HG03565 (cell line): ENCODE data around the gene DISP1.

Experiments used
- ATAC-seq: cut with Tn5 transposase; IDR thresholded peaks from one replicate; pipeline ENCODE4 v1.9.1; 2021; ENCODE audit warnings: mild to moderate bottlenecking, moderate library complexity; ENCODE audit not compliant: unreplicated experiment

DISP1 gene

GRCh38 chr1:222814536-222815439 lies at the start of gene DISP1:
DISP1 (plus strand) TSS chr1:222815039; CDS start chr1:222942824, 127,785 bp downstream.
- ATAC-seq: peak; percentile 70

DNA sequence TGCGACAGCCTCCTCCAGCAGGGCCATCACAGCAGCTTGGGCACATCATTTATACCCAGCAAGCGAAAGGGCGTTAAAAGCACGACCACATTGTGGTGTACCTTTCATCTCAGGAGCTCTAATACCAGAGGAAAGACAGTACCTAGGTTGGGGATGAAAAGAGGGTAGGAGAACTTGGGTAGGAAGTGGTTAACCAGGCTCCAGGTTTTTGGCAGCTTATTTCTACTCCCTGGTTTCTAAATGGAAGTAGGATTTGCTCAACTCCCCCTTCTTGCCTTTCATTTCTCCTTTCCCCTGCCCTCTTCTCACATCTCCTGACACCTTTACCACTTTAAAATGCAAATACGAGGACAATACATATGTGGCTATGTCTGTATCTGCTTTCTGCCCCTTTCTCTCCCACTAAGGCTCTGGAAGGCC lies 47.7 kb upstream of the DISP1 start:
- no peak for ATAC-seq

GRCh38 chr1:222768592-222768991 lies 46.2 kb upstream of the DISP1 start:
- ATAC-seq: no peak

- no peak for ATAC-seq
These were observed 45.7 kb upstream of the DISP1 start for GRCh38 chr1:222769181-222769580.

DNA sequence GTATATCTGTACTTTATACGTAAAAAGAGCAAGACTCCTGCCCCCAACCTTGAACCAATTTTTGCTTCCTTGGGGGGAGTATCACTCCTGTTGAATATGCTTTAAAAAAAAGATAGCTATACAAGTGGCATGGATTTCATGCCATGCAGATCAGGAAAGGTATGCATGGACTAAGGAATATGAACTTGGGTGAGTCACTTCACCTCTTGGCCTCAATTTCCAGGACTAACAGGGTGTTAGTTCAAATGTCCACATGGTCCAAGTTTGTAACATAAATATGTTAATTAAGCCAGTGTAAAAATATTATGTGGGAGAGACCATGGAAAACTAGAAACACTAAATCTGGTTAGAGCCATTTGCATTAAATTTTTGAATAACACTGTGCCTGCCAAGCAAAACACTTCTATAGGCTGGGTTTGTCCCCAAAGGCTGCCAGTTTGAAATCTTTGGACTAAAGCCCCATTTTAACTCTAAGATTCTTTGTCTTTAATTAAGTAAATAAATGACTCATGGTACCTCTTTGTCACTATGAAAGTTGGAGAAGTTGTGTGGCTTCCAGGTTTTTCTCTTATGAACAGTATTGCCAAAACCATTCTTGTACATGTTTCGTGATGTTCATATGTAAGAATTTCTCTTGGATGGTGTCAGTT lies 44.7 kb upstream of the DISP1 start:
- ATAC-seq: no peak

DNA sequence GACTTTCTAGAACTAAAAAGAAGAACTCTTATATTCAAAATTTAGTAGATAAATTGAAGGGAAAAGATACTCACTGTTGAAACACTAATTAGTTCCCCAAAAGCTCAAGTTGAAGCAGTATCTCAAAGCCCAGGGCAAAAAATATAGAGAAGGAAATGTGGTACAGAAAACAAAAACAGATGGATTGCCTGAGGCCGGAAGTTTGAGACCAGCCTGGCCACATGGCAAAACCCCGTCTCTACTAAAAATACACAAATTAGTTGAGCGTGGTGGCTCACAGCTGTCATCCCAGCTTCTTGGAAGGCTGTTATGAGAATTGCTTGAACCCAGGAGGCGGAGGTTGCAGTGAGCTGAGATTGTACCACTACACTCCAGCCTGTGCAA lies 41.9 kb upstream of the DISP1 start:
- peak; percentile 83 for ATAC-seq

DNA sequence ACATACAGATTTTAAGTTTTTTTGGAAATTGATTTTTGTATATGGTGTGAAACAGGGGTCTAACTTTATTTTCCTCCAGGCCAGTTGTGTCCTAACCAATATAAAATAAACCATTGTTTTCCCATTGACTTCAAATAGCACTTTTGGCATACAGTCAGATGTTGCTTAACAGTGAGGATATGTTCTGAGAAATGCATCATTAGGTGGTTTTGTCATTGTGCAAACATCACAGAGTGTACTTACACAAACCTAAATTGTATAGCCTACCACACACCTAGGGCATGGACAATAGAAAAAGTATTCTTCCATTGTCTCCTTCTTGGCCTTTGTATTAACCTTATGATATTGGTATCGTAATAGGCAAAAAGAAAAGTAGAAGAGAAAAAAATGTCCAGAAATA lies 37.4 kb upstream of the DISP1 start:
- ATAC-seq: no peak

DNA sequence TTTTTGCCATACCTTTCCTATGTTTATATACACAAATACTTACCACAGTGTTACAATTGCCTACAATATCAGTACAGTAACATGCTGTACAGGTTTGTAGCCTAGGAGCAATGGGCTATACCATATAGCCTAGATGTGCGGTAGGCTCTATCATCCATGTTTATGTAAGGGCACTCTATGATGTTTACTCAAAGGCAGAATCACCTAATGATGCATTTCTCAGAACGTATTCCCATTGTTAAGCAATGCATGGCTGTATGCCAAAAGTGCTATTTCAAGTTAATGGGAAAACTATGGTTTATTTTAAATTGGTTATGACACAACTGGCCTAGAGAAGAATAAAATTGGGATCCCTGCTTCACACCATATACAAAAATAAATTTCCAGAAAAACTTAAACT lies 36.9 kb upstream of the DISP1 start:
- no peak for ATAC-seq

DNA sequence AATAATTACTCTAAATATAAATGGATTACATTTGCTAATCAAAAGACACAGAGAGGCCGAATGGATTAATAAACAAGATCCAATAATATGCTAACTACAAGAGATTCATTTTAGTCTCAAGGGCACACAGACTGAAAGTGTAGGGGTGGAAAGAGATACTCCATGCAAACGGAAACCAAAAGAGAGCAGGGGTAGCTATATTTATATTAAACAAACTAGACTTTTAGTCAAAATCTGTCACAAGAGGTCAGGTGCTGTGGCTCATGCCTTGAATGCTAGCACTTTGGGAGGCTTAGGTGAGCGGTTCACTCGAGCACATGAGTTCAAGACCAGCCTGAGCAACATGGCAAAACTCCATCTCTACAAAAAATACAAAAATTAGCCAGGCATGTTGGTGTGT lies 33.6 kb upstream of the DISP1 start:
- no peak for ATAC-seq

- no peak for ATAC-seq
These were observed 31.8 kb upstream of the DISP1 start for GRCh38 chr1:222783051-222783450.

DNA sequence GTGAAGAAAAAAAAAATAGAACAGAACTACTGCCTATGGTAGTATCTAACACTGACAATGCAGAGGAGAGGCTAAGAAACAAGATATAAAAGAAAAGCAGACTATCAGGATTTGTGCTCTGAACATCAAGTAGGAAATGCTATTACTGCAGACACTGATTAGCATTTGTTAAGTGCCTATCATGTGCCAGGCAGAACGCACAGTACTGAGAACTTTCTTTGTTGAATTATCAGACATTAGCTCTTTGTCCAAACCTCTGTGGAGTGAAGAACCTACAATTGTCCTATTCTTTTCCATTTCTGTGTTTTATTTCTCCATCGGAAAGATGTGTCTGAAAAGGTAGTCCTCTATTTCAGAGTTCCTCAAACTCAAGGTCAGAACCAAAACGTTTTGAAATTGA lies 30.5 kb upstream of the DISP1 start:
- no peak for ATAC-seq

DNA sequence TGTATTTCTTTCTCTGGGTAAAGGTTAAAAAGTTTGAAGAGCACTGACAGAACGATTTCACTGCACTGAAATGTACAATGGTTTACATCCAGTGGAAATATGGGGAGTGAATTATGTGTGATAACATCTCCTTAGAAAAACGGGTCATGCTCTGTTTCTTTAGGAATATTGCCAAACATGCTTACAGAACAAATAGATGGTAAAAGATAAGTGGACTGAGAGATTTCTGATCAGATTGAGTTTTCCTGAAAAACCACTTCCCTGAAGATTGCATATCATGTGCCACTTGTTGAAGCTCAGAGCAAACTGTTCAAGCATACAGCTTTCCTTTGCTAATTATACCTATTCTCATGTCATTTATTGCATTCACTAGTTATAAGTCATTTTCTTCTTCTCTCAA lies 29.9 kb upstream of the DISP1 start:
- ATAC-seq: no peak

DNA sequence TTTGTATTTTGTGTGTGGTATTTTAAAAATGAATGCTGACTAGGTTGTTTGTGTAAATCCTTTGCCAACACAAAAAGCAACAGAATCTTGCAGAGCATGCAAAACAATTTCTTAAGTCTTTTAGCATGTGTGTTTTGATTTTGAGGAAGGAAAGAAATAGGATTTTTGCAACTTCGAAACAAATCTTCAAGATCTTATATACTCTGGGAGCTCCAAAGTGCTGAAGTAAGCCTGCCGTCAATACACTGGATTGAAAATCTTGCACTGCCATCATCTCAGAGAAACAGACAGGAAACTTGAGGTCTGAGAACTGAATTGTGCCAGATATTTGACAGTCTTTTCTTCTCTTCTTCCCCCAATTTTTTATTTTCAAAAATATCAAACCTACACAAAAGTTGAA lies 29.3 kb upstream of the DISP1 start:
- no peak for ATAC-seq

DNA sequence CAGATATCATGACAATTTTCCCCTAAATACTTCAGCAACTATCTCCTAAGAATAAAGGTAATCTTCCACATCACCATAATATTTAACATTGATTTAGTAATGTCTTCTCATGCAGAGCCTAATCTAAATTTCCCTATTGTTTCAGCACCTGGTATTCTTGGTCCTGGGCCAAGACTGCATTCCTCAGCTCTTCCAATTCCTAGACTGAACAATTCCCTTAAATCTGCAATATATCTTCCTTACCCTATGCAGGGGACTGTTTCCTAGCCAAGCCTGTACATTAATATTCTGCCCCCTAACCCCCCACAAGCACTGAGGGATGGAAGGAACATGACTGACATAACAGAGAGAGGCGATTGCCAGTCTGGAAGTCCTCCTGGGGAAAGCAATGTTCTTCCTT lies 28.7 kb upstream of the DISP1 start:
- no peak for ATAC-seq

DNA sequence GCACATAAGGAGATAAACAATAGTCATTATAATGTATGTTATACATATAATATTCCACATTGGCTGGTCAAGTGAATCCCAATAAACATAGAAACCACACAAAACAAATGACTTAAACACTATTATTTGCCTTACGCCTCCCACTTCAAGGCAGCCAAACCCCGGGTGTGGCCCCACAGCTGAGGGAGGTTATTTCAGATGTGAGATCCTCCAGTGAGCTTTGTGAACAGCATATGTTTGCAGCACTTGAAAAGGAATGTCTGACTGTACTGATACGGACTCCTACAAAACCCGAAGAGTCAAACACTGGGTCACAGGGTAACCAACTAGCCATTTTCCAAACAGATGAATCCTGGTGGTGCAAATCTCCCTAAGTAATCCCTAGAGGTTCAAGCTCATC lies 27.1 kb upstream of the DISP1 start:
- ATAC-seq: no peak

- ATAC-seq: peak; percentile 62
These were observed 26.3 kb upstream of the DISP1 start for GRCh38 chr1:222788402-222789156.

GRCh38 chr1:222790115-222790514 lies 24.7 kb upstream of the DISP1 start:
- no peak for ATAC-seq

DNA sequence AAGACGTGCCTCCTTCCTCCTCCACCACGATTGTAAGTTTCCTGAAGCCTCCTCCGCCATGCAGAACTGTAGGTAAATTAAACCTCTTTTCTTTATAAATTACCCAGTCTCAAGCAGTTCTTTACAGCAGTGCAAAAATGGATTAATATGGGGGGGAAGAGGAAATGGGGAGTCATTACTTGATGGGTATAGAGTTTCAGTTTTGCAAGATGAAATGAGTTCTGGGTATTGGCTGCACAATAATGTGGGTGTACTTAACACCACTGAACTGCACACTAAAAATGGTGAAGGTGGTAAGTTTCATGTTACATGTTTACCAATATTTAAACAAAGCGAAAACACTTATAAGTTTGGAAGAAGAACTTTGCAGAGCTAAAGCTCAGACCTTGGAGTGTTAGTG lies 24.3 kb upstream of the DISP1 start:
- ATAC-seq: no peak

DNA sequence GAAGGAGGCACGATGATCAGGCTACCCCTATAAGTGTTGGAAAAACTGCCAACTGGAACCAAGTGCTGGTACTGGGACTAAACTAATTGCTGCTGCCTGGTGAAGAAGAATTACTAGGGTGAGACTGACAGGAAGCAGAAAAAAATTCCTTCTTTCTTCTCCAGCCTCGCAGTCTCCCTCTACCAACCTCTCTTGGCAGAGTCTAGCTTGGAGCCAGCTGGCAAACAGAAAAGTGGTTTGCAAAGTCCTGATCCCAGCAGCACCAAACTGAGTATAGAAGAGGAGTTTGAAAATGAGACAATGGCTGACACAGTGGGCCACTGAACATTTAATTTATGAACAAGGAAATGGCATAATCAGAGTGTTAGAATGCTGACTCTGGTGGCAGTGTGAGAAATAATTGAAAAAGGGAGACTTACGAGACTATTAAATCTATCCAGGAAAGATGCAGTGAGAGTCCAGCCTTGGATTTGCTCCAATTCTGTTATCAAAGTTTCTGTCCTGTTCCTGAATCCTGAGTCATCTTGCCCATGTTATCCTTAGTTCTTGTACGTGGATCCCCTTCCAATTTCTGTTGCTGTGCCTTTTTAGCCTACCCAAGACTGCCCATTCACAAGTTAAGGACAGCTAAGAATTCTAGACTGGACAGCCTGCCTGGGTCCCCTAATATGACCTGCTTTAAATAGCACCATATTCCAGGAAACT lies 23.7 kb upstream of the DISP1 start:
- no peak for ATAC-seq

DNA sequence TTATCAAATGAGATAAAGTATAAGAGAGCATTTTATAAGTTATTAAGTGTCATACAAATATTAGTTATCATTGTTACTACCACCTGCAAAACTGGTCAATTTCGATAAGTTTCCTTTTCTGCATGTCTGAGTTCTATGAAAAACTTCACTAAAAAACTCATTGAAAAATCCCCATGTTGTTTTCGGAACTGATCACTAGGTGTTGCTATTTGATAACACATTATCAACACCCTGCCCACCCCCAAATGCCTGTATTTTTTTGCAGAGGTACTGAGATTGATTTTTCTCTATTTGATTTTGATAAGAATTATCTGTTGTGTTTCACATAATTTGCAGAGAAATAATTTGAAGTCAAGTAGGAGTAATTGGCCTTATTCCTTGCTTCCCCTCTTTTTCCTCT lies 22.1 kb upstream of the DISP1 start:
- no peak for ATAC-seq
